ENCODE data around the gene HPS4.

DNA sequence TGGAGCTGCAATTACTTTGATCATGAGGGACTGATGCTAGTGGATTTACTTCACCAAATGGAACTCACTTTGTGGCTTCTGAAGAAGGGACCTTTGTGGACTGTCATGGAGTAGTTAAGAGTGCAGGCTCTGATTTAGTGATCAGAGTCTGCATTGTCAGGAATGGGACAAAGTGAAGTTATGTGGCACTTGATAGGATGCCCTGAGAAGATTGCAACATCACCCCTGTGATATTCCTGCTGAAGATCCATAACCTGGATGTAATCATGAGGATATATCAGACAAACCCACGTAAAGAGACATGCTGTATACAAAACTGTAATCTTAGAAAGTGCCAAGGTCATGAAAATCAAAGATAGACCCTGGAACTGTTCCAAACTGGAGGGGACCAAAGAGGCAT is 30.3 kb upstream of the HPS4 start:
- TF ChIP-seq JUND (IDR thresholded peaks at IDR 0.05) (no peak), CTCF (IDR thresholded peaks at IDR 0.05; ENCODE audit: low read depth, low read length, missing input control) (no peak), SP1 (IDR thresholded peaks at IDR 0.05) (no peak)
- TF ChIP-seq, protein P1, sequence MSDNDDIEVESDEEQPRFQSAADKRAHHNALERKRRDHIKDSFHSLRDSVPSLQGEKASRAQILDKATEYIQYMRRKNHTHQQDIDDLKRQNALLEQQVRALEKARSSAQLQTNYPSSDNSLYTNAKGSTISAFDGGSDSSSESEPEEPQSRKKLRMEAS (IDR thresholded peaks at IDR 0.05) = no peak
- TF ChIP-seq, protein P2, sequence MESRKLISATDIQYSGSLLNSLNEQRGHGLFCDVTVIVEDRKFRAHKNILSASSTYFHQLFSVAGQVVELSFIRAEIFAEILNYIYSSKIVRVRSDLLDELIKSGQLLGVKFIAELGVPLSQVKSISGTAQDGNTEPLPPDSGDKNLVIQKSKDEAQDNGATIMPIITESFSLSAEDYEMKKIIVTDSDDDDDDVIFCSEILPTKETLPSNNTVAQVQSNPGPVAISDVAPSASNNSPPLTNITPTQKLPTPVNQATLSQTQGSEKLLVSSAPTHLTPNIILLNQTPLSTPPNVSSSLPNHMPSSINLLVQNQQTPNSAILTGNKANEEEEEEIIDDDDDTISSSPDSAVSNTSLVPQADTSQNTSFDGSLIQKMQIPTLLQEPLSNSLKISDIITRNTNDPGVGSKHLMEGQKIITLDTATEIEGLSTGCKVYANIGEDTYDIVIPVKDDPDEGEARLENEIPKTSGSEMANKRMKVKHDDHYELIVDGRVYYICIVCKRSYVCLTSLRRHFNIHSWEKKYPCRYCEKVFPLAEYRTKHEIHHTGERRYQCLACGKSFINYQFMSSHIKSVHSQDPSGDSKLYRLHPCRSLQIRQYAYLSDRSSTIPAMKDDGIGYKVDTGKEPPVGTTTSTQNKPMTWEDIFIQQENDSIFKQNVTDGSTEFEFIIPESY (IDR thresholded peaks at IDR 0.05) = no peak
